CD14-positive monocyte (primary cell): ENCODE results near the gene ABL2. TPM values are rescaled to one million over a fixed set of nuclear protein-coding genes. Genes with fewer than 3 reads are reported as not detected.
"Not testable (repeated sequence)": the region's sequence is repeated elsewhere in the genome, so short reads cannot be mapped to it uniquely, and the experiment has no call there.

Experiments
- DNase-seq, 3 donors: peaks; one replicate each; pipeline ENCODE4 v3.0.0-alpha.2; 2011 to 2022
- H2AFZ ChIP-seq: 2 replicates; pipeline ENCODE4 v1.6.0; 2012; ENCODE audit warnings: mild to moderate bottlenecking, low read depth, low read length, inconsistent platforms; ENCODE audit not compliant: insufficient read depth, poor library complexity, severe bottlenecking
- H3K27ac ChIP-seq, 2 donors: 1 replicate in 1 of 2; 2 replicates in 1 of 2; pipeline ENCODE4 v1.5.1; 2012 to 2013; ENCODE audit warnings: low read length in 2 of 2, control low read depth in 1 of 2, inconsistent platforms in 1 of 2, low read depth in 1 of 2, mild to moderate bottlenecking in 1 of 2
- H3K27me3 ChIP-seq, 2 donors: one replicate each; pipeline versions ENCODE4 v1.6.0 to v1.6.1; 2011 to 2013; ENCODE audit warnings: low read length in 2 of 2; ENCODE audit not compliant: control insufficient read depth in 2 of 2, insufficient read depth in 2 of 2
- H3K36me3 ChIP-seq, 2 donors: replicated peaks in 1 of 2; 1 replicate in 1 of 2; 2 replicates in 1 of 2; pipeline versions ENCODE4 v1.5.1 to v1.6.1; 2012 to 2013; ENCODE audit warnings: low read length in 2 of 2, control low read depth in 1 of 2, inconsistent platforms in 1 of 2, mild to moderate bottlenecking in 1 of 2; ENCODE audit not compliant: insufficient read depth in 2 of 2, control insufficient read depth in 1 of 2
- H3K4me1 ChIP-seq, 2 donors: 1 replicate in 1 of 2; 2 replicates in 1 of 2; pipeline versions ENCODE4 v1.5.1 to v1.6.1; 2012 to 2013; ENCODE audit warnings: low read length in 2 of 2, control low read depth in 1 of 2, inconsistent platforms in 1 of 2, mild to moderate bottlenecking in 1 of 2, moderate library complexity in 1 of 2; ENCODE audit not compliant: insufficient read depth in 2 of 2, control insufficient read depth in 1 of 2
- H3K4me2 ChIP-seq: replicated peaks from 2 replicates; pipeline ENCODE3; 2012; ENCODE audit warnings: low read length, moderate library complexity, mild to moderate bottlenecking; ENCODE audit not compliant: poor library complexity, severe bottlenecking; ENCODE audit errors: extremely low read depth
- H3K4me3 ChIP-seq, 3 experiments: fragments of 200-600 bp in 1 of 3; sonication (generic) in 1 of 3; replicated peaks in 1 of 3; 1 replicate in 2 of 3; 2 replicates in 1 of 3; pipeline ENCODE4 v1.5.1; 2011 to 2013; ENCODE audit warnings: low read length in 3 of 3, mild to moderate bottlenecking in 3 of 3, control low read depth in 2 of 3, low read depth in 2 of 3, inconsistent platforms in 1 of 3, moderate library complexity in 1 of 3
- H3K79me2 ChIP-seq: 2 replicates; pipeline ENCODE4 v1.6.0; 2012; ENCODE audit warnings: mild to moderate bottlenecking, control low read depth, inconsistent platforms, low read length, moderate library complexity; ENCODE audit not compliant: insufficient read depth
- H3K9ac ChIP-seq: 2 replicates; pipeline ENCODE4 v1.6.0; 2017; ENCODE audit warnings: low read length, mild to moderate bottlenecking; ENCODE audit not compliant: insufficient read depth, poor library complexity, severe bottlenecking
- H3K9me3 ChIP-seq, 2 donors: replicated peaks in 1 of 2; 1 replicate in 1 of 2; 2 replicates in 1 of 2; pipeline versions ENCODE4 v1.5.1 to v1.6.1; 2012 to 2013; ENCODE audit warnings: low read length in 2 of 2, control low read depth in 1 of 2; ENCODE audit not compliant: control insufficient read depth in 1 of 2, insufficient read depth in 1 of 2
- H4K20me1 ChIP-seq: 2 replicates; pipeline ENCODE4 v1.6.0; 2012; ENCODE audit warnings: mild to moderate bottlenecking, low read length, control low read depth, moderate library complexity; ENCODE audit not compliant: insufficient read depth
- H3K27ac Mint-ChIP-seq, 7 donors: one replicate each; pipeline ENCODE4 v1.8.0; 2020; ENCODE audit warnings: mild to moderate bottlenecking in 7 of 7, mixed read lengths in 7 of 7, moderate library complexity in 6 of 7, inconsistent platforms in 2 of 7
- H3K27me3 Mint-ChIP-seq, 3 donors: one replicate each; pipeline ENCODE4 v1.8.0; 2021 to 2022; ENCODE audit warnings: low read depth in 3 of 3, mild to moderate bottlenecking in 3 of 3, mixed read lengths in 3 of 3, moderate library complexity in 3 of 3, inconsistent platforms in 1 of 3
- H3K36me3 Mint-ChIP-seq, 2 donors: one replicate each; pipeline ENCODE4 v1.8.0; 2020; ENCODE audit warnings: mixed read lengths in 2 of 2, inconsistent platforms in 1 of 2, mild to moderate bottlenecking in 1 of 2
- H3K4me1 Mint-ChIP-seq: one replicate; pipeline ENCODE4 v1.8.0; 2020; ENCODE audit warnings: mild to moderate bottlenecking, mixed read lengths
- H3K4me3 Mint-ChIP-seq, 2 donors: one replicate each; pipeline ENCODE4 v1.8.0; 2020; ENCODE audit warnings: mild to moderate bottlenecking in 2 of 2, mixed read lengths in 2 of 2, moderate library complexity in 1 of 2
- H3K9me3 Mint-ChIP-seq, 7 donors: one replicate each; pipeline ENCODE4 v1.8.0; 2020 to 2022; ENCODE audit warnings: mixed read lengths in 7 of 7, mild to moderate bottlenecking in 6 of 7, moderate library complexity in 6 of 7, inconsistent platforms in 2 of 7
- CTCF ChIP-seq: fragments of 200-600 bp; IDR thresholded peaks from one replicate; pipeline ENCODE4 v1.8.0; 2022; ENCODE audit warnings: antibody characterized with exemption, mild to moderate bottlenecking
- WGBS: methylation state at CpG from one replicate; pipeline ENCODE4 v1.1.5; 2013; ENCODE audit warnings: missing lambda C conversion rate; ENCODE audit not compliant: insufficient coverage; 5-methylcytosine and 5-hydroxymethylcytosine counted together
- intact Hi-C, 2 donors: fragments of 100-400 bp; cut with micrococcal nuclease; formaldehyde crosslinking; loops; one replicate each; pipeline versions ENCODE4 v1.15.0 to v1.15.1; 2023
- polyA plus RNA-seq, 3 donors: library from polyadenylated mRNA; depleted of rRNA in 1 of 3; unstranded in 2 of 3; stranded (reverse) in 1 of 3; fragments of 300-500 nt in 2 of 3; fragments of >200 nt in 1 of 3; fragmentation: Illumina TruSeq in 2 of 3; gene quantifications; 1 replicate in 2 of 3; 2 replicates in 1 of 3; pipeline ENCODE4 v1.2.3, GENCODE V29; 2012 to 2021

ABL2 gene
- polyA plus RNA-seq, 3 donors: 0.20 to 2.1 (median 1.4) TPM

GRCh38 chr1:179221121-179221520, 8.4 kb downstream of the ABL2 start:
- not testable (repeated sequence) for H3K36me3 ChIP-seq, H4K20me1 ChIP-seq, H3K27me3 Mint-ChIP-seq, H3K9me3 ChIP-seq, H3K27me3 ChIP-seq, H3K4me2 ChIP-seq, H3K27ac ChIP-seq, H3K4me3 ChIP-seq, H3K4me3 Mint-ChIP-seq, H3K27ac Mint-ChIP-seq, DNase-seq, H2AFZ ChIP-seq, H3K9me3 Mint-ChIP-seq, H3K9ac ChIP-seq
- Histone ChIP-seq H3K4me1 (peaks cover 16 to 22% of the 10 kb centered on the region in 2 donors), H3K79me2 (peaks cover 19% of the 10 kb centered on the region)
- intact Hi-C loops: loop anchor here in 1 of 2 donors (10.0 kb wide), 1 partner anchor 144 kb away; the partner anchor contains the start of gene AXDND1
- peaks cover 15% of the 10 kb centered on the region for H3K4me1 Mint-ChIP-seq
- H3K36me3 Mint-ChIP-seq: peaks cover 5 to 21% of the 10 kb centered on the region in 2 donors
- WGBS: 94% methylated on average over 3 of the region's 7 CpGs

- Histone ChIP-seq H3K4me2 (peak overlapping the region; percentile 68), H3K4me1 (peaks cover 16 to 22% of the 10 kb centered on the region in 2 donors), H3K79me2 (peaks cover 4% of the 10 kb centered on the region), H3K27ac (peak overlapping the region; percentile 63 to 82), H3K9me3 (no peaks in the 10 kb centered on the region), H3K27me3 (no peaks in the 10 kb centered on the region), H2AFZ (peak overlapping the region; percentile 62), H4K20me1 (no peaks in the 10 kb centered on the region), H3K4me3 (peak overlapping the region in 1 of 3 experiments; percentile 58), H3K9ac (peak overlapping the region; percentile 38), H3K36me3 (peaks cover 0 to 9% of the 10 kb centered on the region in 2 donors)
- DNase-seq: peak; percentile 57 to 77 (median 72)
- peaks cover 15% of the 10 kb centered on the region for H3K4me1 Mint-ChIP-seq
- intact Hi-C loops: no loop called here
- H3K36me3 Mint-ChIP-seq: peaks cover 5 to 13% of the 10 kb centered on the region in 2 donors
- 0% methylated on average over 3 of the region's 5 CpGs for WGBS
- no peaks in the 10 kb centered on the region for H3K9me3 Mint-ChIP-seq
- no peak for TF ChIP-seq CTCF
- H3K4me3 Mint-ChIP-seq: peak overlapping the region; percentile 47 to 74
- peak overlapping the region; percentile 87 to 94 (median 91) for H3K27ac Mint-ChIP-seq
- H3K27me3 Mint-ChIP-seq: no peaks in the 10 kb centered on the region
Observed at GRCh38 chr1:179217943-179218507, 11.5 kb downstream of the ABL2 start.

GRCh38 chr1:179213317-179213716, 16.2 kb downstream of the ABL2 start:
- H3K9me3 Mint-ChIP-seq, H3K4me1 Mint-ChIP-seq, H4K20me1 ChIP-seq, intact Hi-C loops, H3K4me3 Mint-ChIP-seq, H2AFZ ChIP-seq, H3K9ac ChIP-seq, H3K27ac Mint-ChIP-seq, H3K9me3 ChIP-seq, H3K36me3 ChIP-seq, H3K4me3 ChIP-seq, H3K27me3 ChIP-seq, H3K27ac ChIP-seq, H3K36me3 Mint-ChIP-seq, DNase-seq, H3K27me3 Mint-ChIP-seq, H3K4me2 ChIP-seq: not testable (repeated sequence)
- WGBS: 100% methylated on average over 2 of the region's 3 CpGs
- Histone ChIP-seq H3K79me2 (peaks cover 13% of the 10 kb centered on the region), H3K4me1 (peaks cover 10 to 13% of the 10 kb centered on the region in 2 donors)
